Measurements from ENCODE around the gene SPATS1.
"Not testable (repeated sequence)": the region's sequence is repeated elsewhere in the genome, so short reads cannot be mapped to it uniquely, and the experiment has no call there.

SPATS1 gene

GRCh38 chr6:44311767-44312166 lies 30.7 kb upstream of the SPATS1 start:
- DNase-seq = no peak

DNA sequence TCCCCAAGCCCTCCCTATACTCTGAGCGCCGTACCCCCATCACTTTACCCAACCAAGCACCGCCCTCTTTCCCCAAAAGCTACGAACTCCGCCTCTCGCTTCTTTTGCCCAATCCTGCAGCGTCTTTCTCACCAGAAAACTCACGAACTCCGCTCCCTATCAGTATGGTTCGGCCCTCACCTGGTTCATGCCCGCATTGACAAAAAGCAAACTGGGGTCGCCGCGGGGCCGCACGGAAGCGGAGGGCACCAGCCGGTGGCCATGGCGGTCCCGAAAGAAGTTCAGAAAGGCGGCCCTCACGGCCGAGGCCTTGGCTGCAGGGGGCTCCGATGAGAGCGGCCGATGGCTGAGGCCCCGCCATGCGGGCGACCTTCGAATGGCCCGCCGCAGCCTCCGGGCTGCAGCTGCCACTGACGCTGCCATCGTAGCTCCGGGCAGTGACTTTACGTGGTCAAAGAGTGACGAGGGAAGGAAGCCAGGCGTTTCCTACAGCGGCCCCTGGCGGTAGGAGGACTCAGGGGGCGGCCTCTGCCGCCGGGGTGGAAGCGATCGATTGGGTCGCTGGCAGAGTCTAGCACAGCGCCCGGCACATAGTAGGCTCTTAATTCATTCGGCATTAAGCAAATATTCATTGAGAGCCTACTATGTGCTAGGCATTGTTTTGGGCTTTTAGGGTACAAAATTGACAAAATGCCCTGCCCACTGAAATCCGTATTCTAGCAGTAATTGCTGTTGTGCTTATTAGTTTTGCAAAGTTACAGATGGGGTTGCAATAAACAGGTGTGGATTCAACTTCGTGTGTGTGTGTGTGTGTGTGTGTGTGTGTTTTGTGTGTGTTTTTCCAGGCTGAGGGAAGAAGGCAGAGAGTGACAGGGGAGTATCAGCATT lies 29.3 kb upstream of the SPATS1 start, which contains the start of gene AARS2:
Gene AARS2, minus strand, starts transcription at position 447 of the 888 bp plus-strand sequence. Its CDS starts 24 bp downstream, at position 423.
- DNase-seq = peak; percentile 93

DNA sequence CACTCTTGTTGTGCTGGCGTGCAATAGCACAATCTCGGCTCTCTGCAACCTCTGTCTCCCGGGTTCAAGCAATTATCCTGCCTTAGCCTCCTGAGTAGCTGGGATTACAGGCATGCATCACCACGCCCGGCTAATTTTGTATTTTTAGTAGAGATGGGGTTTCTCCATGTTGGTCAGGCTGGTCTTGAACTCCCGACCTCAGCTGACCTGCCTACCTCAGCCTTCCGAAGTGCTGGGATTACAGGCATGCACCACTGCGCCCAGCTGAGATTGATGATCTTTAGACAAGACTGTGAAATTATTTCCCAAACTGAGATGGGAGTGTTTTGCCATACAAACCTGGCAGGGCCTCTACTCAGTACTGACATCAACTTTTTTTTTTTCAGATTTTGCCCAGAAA lies 27.8 kb upstream of the SPATS1 start:
- DNase-seq = not testable (repeated sequence)

- no peak for DNase-seq
These were observed 26.9 kb upstream of the SPATS1 start for GRCh38 chr6:44315516-44315915.

DNA sequence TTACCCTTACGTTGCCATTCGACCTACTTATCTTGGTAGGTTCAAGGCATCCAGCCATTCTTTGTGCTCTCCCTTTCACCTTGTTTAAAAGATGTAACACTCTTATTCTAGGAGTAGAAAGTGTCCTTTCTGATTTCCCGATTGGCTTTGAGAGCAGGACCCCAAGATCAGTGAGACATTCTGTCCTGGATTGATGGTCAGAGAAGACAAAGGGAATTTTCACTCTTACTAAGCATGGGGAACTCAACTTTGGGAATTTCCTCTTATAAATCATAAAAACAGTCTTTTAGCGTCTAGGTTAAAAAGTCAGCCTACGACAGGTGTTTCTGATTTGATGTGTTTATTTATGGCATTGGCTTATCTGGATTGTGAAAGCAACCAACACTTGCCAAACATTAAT lies 26.5 kb upstream of the SPATS1 start:
- DNase-seq = no peak

GRCh38 chr6:44316481-44316880 lies 26.0 kb upstream of the SPATS1 start:
- DNase-seq = no peak

DNA sequence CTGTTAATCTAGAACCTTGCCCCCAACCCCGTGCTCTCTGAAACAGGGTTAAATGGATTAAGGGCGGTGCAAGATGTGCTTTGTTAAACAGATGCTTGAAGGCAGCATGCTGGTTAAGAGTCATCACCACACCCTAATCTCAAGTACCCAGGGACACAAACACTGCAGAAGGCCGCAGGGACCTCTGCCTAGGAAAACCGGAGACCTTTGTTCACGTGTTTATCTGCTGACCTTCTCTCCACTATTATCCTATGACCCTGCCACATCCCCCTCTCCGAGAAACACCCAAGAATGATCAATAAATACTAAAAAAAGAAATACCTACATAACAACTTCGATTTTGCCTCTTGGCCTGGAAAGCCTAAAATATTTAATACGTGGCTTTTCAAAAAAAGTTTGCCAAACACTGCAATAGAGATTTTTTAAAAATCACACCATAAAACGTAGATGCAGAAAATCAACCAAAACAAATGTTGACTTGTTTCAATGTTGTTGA lies 25.3 kb upstream of the SPATS1 start:
- not testable (repeated sequence) for DNase-seq

- no peak for DNase-seq
These were observed 21.2 kb upstream of the SPATS1 start for GRCh38 chr6:44321210-44321609.

GRCh38 chr6:44327096-44327495 lies 15.4 kb upstream of the SPATS1 start:
- DNase-seq = no peak

- no peak for DNase-seq
These were observed 14.7 kb upstream of the SPATS1 start for GRCh38 chr6:44327760-44328159.

DNA sequence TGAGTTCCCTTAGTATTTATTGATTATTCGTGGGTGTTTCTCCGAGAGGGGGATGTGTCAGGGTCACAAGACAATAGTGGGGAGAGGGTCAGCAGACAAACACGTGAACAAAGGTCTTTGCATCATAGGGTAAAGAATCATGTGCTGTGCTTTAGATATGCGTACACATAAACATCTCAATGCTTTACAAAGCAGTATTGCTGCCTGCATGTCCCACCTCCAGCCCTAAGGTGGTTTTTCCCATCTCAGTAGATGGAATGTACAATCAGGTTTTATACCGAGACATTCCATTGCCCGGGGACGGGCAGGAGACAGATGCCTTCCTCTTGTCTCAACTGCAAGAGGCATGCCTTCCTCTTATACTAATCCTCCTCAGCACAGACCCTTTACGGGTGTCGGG lies 14.2 kb upstream of the SPATS1 start:
- not testable (repeated sequence) for DNase-seq

- no peak for DNase-seq
These were observed 12.6 kb upstream of the SPATS1 start for GRCh38 chr6:44329858-44330257.

GRCh38 chr6:44332585-44332984 lies 9.9 kb upstream of the SPATS1 start:
- DNase-seq = no peak

GRCh38 chr6:44333273-44333919 lies 9.1 kb upstream of the SPATS1 start:
- DNase-seq = no peak

- no peak for DNase-seq
These were observed 8.5 kb upstream of the SPATS1 start for GRCh38 chr6:44333942-44334341.

DNA sequence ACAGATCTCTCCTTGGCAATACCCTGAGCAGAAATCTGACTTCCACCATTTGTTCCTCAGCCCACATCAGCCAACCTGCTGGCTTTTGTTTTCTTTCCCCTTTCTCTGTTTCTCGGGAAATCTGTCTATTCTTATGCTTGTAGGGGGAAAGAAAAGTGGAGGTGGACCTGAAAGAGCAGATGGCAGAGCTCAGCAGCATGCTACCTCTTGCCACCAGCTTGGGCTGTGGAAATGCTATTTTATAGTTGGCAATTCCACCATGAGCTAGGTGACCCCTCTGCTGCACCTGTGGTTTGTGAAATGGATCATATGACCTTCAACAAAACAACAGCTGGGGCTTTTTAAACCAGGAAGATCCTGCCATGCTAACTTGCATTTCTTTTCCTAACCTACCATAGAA lies 6.8 kb upstream of the SPATS1 start:
- DNase-seq = no peak

GRCh38 chr6:44338228-44339122 lies 4.0 kb upstream of the SPATS1 start:
- peak; percentile 71 for DNase-seq

DNA sequence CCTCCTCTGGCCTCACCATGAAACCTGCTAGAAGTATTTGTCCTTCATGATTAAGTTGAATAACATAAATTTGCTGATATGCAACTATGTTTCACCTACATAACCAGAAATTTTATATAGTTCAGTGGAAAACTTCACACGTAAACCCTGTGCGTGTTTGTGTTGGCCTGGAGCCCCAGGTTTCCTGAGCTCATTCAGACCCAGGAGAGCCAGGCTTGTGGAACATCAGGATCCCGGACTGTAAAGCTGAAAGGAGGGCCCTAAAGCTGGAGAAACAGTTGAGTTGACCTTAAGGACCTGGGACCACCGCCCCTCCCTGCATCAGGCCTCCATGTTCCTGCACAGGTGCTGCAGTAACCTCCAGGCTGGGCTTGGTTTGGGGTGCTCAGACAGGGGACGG lies 3.1 kb upstream of the SPATS1 start:
- no peak for DNase-seq

GRCh38 chr6:44339763-44340625 lies 2.5 kb upstream of the SPATS1 start:
- no peak for DNase-seq

- no peak for DNase-seq
These were observed 1.2 kb upstream of the SPATS1 start for GRCh38 chr6:44341095-44341890.

- DNase-seq = no peak
These were observed 398 bp upstream of the SPATS1 start for GRCh38 chr6:44342052-44342451.
